Measurements from ENCODE around the gene POMC.

- TF ChIP-seq POLR2A (IDR thresholded peaks at IDR 0.05) = no peak
- TF ChIP-seq, protein P1, sequence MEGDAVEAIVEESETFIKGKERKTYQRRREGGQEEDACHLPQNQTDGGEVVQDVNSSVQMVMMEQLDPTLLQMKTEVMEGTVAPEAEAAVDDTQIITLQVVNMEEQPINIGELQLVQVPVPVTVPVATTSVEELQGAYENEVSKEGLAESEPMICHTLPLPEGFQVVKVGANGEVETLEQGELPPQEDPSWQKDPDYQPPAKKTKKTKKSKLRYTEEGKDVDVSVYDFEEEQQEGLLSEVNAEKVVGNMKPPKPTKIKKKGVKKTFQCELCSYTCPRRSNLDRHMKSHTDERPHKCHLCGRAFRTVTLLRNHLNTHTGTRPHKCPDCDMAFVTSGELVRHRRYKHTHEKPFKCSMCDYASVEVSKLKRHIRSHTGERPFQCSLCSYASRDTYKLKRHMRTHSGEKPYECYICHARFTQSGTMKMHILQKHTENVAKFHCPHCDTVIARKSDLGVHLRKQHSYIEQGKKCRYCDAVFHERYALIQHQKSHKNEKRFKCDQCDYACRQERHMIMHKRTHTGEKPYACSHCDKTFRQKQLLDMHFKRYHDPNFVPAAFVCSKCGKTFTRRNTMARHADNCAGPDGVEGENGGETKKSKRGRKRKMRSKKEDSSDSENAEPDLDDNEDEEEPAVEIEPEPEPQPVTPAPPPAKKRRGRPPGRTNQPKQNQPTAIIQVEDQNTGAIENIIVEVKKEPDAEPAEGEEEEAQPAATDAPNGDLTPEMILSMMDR (IDR thresholded peaks at IDR 0.05) = no peak
Measured at GRCh38 chr2:25176138-25176537, 7.8 kb upstream of the POMC start.
